GM21529 (cell line): ENCODE data around the gene ARID5B.

ENCODE experiments used
- ATAC-seq: cut with Tn5 transposase; IDR thresholded peaks from one replicate; pipeline ENCODE4 v1.9.1; 2021; ENCODE audit not compliant: unreplicated experiment

The ARID5B gene

GRCh38 chr10:62092301-62093030 lies 191.0 kb downstream of the ARID5B start:
- ATAC-seq, result no peak

- no peak for ATAC-seq
Observed at GRCh38 chr10:62093863-62094291, 192.4 kb downstream of the ARID5B start.

GRCh38 chr10:62095181-62096122 lies 194.0 kb downstream of the ARID5B start:
- no peak for ATAC-seq

DNA sequence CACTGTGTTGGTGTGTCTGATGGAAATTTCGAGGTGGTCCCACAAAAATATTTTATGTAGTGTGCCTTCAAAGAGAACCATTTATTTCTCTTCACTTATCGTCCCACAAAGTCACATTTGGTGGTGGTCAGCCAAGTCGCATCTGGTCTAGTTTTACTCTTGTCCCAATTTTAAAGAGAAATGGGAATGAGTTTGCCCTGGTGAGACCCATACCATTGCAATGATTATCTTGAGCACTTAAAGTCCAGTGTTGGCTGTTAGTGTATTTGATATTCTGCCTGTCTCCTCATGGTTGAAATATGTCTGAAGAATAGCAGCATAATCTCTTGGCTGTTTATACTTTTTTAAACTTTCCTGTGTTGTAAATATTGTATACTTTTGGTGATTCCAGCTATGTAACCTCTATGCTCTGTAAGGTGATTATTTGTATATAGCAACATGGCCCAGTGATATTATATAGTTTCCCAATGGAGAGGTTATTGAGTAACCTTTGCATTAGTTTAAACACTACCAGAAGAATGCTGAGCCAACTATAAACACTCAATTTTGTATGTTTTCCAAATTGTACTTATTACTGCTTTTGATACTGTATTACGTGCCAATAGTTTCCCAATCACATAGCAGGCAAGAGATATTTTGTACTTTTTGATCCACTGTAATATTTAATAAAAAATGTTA lies 194.9 kb downstream of the ARID5B start:
- no peak for ATAC-seq

GRCh38 chr10:62098278-62099121 lies 197.0 kb downstream of the ARID5B start:
- no peak for ATAC-seq

DNA sequence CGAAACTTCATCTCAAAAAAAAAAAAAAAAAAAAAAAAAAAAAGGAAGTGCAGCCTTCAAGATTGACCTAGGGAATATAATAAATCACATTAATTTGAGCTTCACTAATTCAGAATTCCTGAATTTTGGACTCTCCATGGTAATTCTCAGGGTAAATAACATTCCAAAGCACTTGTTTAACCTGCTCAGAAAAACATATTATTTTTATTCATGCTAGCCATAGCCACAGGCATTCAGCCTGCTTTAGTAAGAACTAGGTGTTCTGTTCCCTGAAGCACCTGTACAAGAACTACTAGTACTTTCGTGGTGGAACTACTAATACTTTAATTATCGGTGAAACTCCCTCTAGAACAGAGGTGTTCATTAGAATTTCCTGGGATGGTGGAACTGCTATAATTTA lies 197.8 kb downstream of the ARID5B start:
- ATAC-seq, result no peak

DNA sequence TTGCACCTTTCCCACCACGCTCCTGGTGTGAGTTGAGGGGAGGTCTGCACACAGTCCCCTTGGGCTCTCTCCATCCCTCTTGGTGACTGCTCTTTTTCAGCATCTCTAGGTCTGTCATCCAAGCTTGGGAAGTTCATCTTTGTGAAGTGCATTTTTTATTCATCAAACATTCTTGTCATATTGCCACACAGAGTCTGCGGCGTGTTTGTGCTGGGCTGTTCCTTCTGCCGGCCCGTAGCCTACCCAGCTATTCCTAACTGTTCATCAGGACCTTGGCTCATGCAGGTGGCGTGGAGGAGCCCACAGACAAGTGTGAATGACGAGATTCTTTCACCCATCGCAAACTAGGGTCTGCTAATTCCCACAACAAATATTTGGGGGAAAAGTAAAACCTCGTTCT lies 202.4 kb downstream of the ARID5B start:
- no peak for ATAC-seq

GRCh38 chr10:62106929-62107519 lies 205.5 kb downstream of the ARID5B start:
- no peak for ATAC-seq

GRCh38 chr10:62108759-62109586 lies 207.5 kb downstream of the ARID5B start:
- peak; percentile 25 for ATAC-seq

- peak; percentile 71 for ATAC-seq
Observed at GRCh38 chr10:62109587-62110293, 208.2 kb downstream of the ARID5B start.

DNA sequence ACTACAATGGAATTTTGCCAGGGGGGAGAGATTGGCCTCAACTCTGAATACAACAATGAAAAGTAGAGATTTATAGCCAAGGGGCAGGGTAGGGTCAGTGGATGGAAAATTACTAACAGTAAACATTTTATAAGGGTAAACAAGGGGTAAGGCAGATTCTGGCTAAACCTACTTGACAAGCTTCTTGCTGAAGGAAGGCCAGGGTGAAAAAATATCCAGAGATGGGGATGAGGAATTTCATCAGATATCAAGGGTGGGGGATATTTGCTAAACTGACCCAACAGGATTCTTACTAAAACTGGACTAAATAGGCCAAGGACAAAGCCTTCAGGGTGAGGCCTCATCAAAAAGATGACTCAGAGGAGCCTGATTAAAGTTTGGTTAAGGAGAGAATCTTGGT lies 210.8 kb downstream of the ARID5B start:
- no peak for ATAC-seq

DNA sequence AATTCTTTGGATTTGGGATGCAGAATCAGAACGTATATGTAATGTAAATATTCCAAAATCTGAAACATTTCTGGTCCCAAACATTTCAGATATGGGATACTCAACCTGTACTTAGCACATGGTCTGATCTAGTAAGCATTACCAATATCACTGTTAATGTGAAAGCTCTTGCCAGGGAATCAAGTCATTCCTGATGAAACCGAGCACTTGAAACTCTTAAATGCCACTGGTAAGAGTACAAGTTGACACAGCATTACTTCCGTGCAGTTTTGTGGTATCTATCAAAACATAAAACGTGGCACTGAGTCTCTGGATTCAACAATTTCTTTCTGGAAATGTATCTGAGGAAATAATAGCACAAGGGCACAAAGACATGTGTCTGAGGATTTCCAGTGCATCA lies 211.5 kb downstream of the ARID5B start:
- ATAC-seq, result no peak

- ATAC-seq, result no peak
Observed at GRCh38 chr10:62113680-62114079, 212.2 kb downstream of the ARID5B start.

- ATAC-seq, result no peak
Observed at GRCh38 chr10:62115321-62115720, 213.8 kb downstream of the ARID5B start.

DNA sequence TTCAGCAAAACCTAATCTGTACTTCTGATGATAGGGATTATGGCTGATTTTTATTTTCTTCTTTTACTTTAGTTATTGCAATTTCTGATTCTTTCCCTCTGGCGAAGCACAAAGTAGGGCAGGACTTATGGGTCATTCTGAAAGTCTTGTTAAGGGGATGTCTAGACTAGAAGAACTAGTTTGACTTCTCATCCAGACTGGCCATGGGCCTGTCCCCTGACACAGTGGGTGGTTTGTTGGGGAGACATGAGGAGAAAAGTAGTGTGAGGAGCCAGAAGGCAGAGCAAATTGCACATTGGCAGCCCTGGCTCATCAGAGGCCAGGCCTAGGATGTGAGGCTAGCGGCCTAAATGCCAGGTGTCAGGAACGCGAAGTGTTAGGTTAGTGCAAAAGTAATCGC lies 214.3 kb downstream of the ARID5B start:
- no peak for ATAC-seq

- no peak for ATAC-seq
Observed at GRCh38 chr10:62116896-62117295, 215.4 kb downstream of the ARID5B start.

DNA sequence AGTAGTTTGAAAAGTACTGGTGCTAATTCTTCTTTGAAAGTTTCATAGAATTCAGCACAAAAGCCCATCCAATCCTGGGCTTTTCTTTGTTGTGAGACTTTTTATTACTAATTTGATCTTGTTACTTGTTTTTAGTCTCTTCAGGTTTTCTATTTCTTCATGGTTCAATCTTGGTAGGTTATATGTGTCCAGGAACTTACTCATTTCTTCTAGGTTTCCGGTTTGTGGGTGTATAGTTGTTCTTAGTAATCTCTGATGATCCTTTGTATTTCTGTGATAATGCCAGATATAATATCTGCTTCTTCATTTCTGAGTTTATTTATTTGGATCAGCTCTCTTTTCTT lies 219.7 kb downstream of the ARID5B start:
- ATAC-seq, result no peak

- no peak for ATAC-seq
Observed at GRCh38 chr10:62127975-62128374, 226.5 kb downstream of the ARID5B start.

- no peak for ATAC-seq
Observed at GRCh38 chr10:62130948-62131347, 229.4 kb downstream of the ARID5B start.
